GM21717 (cell line): ENCODE data around the gene BAG5.

Experiments
- ATAC-seq: cut with Tn5 transposase; IDR thresholded peaks from one replicate; pipeline ENCODE4 v1.9.1; 2021; ENCODE audit warnings: mild to moderate bottlenecking, moderate library complexity; ENCODE audit not compliant: unreplicated experiment

Gene BAG5

GRCh38 chr14:103510724-103511693 is 51.4 kb downstream of the BAG5 start:
- no peak for ATAC-seq

- no peak for ATAC-seq
These were observed 52.4 kb downstream of the BAG5 start for GRCh38 chr14:103509864-103510723.

DNA sequence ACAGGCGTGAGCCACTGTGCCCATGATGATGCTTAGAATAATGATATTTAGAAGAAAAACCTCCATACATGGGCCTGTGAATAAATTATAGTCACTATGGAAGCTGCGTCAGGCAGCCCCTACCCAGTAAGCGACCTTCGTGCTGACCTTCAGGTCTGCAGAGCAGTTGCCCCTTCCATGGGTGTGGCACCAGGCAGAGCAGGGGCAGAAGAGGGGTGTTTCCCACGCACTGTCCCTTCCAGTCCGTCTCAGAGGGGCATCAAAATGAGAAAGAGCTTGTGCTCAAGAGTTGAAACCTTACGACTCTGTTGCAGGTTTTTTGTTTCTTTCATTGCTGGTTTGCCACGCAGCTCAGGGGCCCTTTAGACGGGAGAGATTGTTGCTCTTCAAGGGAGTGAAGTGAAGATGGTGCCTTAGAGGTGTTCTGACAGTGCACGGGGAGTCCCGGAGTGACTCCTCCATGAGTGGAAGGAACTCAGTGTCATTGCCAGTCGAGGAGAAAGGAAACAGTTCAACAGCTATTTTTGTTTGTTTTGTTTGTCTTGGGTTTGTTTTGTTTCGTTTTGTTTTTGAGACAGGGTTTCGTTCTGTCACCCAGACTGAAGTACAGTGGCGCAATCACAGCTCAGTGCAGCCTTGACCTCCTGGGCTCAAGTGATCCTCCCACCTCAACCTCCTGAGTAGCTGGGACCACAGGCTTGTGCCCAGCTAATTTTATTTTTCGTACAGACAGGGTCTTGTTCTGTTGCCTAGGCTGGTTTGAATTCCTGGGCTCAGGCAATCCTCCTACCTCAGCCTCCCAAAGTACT is 53.7 kb downstream of the BAG5 start:
- ATAC-seq, result no peak

- ATAC-seq, result no peak
These were observed 54.7 kb downstream of the BAG5 start for GRCh38 chr14:103507751-103508150.
